ENCODE data around the gene DENND1A.

Gene DENND1A

DNA sequence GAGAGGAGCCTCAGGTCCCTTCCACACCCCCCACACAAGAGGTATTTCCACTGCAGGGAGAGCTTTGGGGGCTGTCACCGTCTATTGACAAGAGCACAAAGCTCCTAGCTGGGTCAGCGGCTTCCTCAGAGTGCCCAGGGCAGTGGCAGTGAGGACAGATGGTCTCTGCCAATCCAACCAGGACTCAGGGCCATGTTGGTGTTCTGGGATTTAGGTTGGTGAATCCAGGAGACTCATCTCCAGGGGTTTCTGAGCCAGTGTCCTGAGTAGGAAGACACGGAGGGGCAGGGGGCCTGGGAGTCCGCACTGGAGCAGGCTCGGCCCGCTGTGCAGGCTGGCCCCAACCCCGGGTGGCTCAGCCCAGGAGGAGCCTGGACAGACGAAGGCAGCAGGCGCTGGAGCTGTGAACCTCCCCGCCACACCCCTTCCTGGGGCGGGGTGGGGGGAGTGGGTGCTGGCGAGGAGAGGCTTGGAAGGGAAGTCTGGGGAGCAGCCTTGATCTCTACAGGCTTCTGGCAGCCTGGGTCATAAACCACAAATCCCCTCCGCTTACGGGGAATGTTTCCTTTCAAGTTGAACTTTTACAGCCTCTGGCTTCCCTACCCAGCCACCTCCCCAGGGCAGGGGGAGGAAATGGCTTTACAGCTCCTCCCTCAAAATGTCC lies 554.3 kb downstream of the DENND1A start:
- no peak for DNase-seq

DNA sequence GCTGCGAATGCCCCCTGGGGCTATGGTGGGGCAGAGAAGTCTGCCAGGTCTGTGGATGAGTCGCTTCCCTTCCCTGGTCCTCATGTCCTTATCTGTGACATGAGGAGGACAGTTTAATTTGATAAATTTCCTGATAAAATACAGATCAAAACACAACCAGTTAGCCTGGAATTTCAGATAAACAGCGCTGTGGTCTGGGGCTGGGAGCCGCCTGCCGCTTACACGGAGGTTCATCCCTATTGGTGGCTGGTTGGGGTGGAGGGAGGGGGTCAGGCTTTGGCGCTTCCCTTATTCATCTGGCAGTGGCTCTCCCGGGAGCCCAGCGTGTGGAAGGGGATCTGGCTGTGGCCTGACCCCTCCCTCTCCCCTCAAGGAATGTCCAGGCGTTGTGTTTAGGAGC lies 556.0 kb downstream of the DENND1A start:
- no peak for DNase-seq

DNA sequence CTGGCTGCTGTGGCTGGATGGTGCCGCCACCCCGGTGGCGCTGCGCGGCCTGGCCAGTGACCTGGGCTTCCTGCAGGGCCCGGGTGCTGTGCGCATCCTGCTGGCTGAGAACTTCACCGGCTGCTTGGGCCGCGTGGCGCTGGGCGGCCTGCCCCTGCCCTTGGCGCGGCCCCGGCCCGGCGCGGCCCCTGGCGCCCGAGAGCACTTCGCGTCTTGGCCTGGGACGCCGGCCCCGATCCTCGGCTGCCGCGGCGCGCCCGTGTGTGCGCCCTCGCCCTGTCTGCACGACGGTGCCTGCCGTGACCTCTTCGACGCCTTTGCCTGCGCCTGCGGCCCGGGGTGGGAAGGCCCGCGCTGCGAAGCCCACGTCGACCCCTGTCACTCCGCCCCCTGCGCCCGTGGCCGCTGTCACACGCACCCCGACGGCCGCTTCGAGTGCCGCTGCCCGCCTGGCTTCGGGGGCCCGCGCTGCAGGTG lies 556.4 kb downstream of the DENND1A start:
- DNase-seq = no peak

DNA sequence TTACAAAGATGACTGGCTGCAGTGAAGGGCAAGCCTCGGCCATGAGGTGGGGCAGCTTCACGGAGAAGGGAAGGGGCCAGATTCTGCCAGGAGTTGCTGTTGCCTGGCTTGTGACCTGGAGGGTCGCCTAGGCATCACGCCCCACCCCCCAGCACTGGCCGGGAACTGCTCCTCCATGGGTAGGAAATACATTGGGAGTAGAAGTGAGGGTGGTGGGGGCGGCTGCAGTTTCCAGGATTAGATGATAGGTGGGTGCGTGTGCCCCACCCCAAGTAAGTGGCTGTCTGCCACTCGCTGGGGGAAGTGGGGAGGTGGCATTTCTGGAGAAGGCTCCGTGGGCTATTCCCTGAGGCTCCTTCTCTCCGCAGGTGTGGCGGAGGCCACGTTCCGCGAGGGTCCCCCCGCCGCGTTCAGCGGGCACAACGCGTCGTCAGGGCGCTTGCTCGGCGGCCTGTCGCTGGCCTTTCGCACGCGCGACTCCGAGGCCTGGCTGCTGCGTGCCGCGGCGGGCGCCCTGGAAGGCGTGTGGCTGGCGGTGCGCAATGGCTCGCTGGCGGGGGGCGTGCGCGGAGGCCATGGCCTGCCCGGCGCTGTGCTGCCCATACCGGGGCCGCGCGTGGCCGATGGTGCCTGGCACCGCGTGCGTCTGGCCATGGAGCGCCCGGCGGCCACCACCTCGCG lies 557.0 kb downstream of the DENND1A start:
- DNase-seq = no peak

DNA sequence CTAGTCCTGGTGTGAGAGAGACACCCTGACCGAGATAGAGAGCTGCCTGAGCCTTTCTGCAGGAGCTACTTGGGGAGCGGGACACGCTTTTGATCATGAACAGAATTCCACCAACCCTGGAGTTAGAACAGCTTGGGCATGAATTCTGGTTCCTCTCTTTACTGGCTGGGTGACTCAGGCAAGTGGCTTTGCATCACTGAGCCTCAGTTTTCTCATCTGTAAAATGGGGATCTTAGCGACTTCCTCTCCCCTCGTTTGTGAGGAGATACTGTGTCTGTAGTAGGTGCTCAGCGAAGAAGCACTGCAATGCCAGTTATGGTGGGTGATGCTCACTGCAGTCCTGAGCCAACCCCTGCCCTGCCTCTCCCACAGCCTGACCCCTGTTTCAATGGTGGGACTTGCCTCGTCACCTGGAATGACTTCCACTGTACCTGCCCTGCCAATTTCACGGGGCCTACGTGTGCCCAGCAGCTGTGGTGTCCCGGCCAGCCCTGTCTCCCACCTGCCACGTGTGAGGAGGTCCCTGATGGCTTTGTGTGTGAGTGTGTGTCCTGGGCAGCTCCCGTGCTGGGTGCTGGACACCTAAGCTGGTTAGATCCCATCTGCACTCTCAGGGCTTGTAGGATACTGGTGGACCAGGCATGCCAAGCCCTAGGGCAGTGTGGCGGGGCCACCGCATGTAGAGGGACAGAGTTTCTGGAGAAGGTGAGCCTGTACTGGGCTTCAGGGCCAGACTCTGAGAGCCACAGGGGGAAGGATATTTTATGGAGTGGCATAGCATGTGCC lies 557.9 kb downstream of the DENND1A start:
- no peak for DNase-seq

DNA sequence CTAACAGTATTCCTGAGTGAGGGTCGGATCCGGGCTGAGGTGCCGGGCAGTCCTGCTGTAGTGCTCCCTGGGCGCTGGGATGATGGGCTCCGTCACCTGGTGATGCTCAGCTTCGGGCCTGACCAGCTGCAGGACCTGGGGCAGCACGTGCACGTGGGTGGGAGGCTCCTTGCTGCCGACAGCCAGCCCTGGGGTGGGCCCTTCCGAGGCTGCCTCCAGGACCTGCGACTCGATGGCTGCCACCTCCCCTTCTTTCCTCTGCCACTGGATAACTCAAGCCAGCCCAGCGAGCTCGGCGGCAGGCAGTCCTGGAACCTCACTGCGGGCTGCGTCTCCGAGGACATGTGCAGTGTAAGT lies 558.7 kb downstream of the DENND1A start:
- DNase-seq = no peak

DNA sequence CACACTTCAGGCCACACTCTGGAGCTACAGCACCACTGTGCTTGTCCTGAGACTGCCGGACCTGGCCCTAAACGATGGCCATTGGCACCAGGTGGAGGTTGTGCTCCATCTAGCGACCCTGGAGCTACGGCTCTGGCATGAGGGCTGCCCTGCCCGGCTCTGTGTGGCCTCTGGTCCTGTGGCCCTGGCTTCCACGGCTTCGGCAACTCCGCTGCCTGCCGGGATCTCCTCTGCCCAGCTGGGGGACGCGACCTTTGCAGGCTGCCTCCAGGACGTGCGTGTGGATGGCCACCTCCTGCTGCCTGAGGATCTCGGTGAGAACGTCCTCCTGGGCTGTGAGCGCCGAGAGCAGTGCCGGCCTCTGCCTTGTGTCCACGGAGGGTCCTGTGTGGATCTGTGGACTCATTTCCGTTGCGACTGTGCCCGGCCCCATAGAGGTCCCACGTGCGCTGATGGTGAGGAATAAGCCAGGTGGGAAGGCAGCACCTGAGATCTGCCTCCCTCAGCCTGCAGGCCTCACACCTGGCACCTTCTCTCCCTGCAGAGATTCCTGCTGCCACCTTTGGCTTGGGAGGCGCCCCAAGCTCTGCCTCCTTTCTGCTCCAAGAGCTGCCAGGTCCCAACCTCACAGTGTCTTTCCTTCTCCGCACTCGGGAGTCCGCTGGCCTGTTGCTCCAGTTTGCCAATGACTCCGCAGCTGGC lies 559.2 kb downstream of the DENND1A start:
- no peak for DNase-seq

DNA sequence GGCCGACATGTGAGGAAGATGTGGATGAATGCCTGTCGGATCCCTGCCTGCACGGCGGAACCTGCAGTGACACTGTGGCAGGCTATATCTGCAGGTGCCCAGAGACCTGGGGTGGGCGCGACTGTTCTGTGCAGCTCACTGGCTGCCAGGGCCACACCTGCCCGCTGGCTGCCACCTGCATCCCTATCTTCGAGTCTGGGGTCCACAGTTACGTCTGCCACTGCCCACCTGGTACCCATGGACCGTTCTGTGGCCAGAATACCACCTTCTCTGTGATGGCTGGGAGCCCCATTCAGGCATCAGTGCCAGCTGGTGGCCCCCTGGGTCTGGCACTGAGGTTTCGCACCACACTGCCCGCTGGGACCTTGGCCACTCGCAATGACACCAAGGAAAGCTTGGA lies 559.8 kb downstream of the DENND1A start:
- DNase-seq = no peak

DNA sequence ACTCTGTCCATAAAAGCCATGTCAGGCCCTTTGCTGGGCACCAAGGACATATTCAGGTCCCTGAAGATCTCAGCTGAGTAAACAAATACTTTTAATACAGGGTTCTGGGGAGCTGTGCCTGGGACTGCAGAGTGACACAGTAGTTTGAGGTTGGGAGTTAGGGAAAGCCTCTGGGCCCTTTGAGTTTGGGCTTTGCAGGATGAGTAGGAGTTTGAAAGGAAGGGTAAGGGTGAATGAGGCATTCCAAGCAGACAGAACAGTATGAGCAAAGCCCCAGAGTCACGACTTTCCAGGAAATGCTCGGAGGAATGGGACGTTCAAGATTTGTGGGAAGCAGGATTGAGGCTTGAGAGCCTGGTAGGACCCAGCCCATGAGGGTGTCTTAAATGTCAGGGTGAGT lies 560.6 kb downstream of the DENND1A start:
- DNase-seq = no peak

DNA sequence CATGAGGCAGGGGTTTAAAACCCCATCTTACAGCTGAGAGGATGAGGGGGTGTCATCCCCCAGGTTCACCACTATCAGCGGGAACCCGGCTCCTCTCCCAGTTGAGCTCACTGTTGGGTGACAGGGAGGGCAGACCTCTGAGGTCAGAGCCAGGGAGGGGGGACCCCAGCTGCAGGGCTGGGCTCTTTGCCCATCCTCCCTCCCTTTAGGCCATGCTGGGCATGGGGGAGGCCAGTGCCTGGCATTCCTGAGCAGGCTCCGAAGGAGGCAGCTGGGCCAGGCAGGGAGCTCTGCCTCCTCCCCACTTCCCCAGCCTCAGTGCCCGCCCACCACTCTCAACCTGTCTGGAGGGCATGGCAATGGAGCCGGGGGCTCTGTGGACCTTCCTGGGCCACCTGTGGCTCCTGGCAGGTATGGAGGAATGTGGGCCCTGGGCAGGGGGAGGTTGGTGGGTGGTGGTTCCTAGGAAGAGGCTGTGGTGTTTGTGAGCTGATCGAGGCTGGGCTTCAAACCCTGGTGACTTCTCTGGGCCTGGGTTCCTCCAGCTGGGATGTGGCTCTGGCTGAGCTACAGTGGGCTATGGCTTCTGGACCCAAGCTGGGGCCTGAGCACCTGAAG lies 561.3 kb downstream of the DENND1A start:
- DNase-seq = no peak

DNA sequence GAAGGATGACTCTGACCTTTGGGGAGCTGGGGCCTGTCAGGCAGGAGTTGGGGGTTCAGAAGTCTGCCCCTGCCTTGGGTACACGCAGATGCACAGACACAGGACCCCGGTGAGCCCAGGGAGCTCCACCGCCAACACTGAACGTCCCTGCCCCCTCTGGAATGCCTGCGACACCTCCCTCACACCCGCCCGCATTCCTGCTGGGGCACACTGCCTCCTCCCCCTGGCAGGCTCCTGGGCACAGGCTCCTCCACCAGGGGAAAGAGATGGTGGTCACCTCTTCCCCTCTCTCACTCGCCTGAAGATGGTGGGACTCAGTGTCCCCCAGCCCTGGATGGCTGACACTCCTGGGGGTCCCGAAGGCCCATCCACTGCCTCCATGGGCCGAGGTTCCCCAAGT lies 561.9 kb downstream of the DENND1A start:
- DNase-seq = no peak

DNA sequence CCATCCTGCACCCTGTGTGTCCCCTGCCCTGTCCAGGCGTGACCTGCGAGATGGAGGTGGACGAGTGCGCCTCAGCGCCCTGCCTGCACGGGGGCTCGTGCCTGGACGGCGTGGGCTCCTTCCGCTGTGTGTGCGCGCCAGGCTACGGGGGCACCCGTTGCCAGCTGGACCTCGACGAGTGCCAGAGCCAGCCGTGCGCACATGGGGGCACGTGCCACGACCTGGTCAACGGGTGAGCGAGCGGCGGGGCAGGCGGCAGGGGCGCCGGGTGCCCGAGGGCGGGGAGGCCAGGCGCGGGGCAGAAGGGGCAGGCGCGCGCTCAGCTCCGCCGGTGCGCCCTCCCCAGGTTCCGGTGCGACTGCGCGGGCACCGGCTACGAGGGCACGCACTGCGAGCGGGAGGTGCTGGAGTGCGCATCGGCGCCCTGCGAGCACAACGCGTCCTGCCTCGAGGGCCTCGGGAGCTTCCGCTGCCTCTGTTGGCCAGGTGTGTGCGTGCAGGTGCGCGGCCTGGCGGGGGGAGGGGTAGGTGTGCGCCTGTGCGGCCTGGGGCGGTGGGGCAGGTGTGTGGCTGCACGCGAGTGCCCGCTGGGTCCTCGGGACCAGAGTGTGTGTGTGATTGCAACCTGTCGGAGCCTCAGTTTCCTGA lies 563.9 kb downstream of the DENND1A start:
- DNase-seq = no peak

DNA sequence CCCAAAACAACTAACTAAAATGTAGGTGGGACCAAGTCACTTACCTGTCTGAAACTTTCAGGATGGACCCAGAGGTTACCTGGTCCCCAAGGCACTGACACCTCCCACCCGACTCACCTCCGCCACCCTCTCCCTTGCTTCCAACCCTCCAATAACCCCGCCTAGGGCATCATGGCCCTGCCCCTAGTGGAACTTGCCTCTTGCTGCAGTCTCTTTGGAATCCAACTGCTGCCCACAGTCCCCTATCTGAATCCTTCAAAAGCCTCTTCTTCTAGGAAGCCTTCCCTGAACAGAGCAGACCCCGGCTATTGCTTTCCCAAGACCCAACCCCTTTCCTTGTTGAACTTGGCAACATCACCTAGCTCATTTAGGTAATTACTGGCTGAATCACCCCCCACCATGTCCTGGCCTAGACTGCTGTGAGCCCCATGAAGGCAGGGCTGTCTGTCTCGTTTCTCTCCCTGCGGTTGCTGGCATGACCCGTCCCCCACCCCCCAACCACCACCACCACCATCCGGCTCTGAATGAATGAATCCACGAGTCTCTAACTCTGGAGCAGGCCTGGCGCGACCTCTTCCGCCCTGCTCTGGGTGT lies 564.5 kb downstream of the DENND1A start:
- DNase-seq = no peak

DNA sequence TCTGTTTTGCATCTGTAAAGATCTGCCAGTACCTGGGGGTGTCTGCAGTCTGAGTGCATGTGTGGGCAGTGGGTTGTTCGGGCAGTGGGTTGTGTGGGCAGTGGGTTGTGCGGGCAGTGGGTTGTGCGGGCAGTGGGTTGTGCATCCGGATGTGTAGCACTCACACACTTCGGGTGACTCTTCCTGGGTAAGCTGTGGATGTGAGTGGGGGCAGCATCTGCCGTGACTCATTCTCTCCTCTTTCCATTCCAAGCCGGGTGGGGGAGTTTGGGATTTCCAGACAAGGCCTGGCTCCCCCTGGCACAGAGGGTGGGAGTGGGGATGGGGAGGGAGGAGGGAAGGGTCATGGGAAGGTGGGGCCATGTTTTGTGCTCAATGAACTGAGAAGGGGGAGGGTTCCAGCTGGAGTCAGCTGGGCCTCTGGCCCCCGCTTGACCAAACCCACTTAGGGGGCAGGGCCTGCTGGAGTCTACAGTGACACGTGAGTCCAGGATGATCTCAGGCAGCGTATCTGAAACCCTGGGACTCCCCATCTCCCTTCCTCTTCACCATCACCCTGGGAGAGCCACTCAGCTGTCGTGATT lies 565.6 kb downstream of the DENND1A start:
- DNase-seq = no peak

DNA sequence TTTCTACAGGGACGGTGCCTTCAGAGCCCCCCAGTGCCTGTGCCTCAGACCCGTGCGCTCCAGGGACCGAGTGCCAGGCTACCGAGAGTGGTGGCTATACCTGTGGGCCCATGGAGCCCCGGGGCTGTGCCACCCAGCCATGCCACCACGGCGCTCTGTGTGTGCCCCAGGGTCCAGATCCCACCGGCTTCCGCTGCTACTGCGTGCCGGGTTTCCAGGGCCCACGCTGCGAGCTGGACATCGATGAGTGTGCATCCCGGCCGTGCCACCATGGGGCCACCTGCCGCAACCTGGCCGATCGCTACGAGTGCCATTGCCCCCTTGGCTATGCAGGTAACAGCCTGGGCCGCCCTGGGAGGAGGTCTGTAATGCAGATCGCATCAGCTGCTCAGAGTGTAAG lies 567.1 kb downstream of the DENND1A start:
- DNase-seq = no peak

DNA sequence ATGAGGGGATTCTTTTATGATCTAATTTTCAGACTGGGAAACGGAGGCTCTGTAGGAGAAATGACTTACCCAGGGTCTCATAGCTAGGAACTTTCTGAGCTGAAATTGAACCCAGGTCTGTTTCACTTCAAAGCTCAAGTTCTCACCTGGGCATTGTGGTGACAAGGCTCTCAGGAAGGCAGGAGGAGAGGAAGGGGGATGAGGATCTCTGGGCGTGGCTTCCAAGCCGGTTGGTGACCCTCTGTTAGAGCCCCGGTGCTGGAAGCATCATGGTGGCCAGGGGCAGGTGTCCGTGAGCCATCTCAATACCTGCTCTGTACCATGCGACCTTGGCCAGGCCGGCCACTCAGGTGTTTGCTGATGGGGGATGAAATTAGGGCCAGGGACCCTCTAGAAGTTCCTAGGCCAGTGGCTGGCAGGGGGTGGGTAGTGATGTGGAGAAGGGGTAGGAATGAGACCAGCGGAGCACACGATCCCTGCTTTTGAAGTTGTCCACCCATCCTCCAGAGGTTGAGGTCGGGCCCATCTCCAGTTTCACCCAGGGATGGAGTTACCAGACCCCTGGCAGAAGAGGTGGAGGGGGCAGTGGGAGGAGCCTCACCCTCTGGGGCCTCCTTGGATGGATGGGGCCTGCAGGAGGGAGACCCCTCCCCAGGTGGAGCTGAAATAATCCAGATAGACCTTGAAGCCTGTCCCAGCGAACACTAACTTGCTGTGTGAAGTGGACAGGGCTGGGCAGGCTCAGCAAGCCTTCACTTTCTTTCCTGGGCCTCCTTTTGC lies 568.0 kb downstream of the DENND1A start:
- DNase-seq = no peak

DNA sequence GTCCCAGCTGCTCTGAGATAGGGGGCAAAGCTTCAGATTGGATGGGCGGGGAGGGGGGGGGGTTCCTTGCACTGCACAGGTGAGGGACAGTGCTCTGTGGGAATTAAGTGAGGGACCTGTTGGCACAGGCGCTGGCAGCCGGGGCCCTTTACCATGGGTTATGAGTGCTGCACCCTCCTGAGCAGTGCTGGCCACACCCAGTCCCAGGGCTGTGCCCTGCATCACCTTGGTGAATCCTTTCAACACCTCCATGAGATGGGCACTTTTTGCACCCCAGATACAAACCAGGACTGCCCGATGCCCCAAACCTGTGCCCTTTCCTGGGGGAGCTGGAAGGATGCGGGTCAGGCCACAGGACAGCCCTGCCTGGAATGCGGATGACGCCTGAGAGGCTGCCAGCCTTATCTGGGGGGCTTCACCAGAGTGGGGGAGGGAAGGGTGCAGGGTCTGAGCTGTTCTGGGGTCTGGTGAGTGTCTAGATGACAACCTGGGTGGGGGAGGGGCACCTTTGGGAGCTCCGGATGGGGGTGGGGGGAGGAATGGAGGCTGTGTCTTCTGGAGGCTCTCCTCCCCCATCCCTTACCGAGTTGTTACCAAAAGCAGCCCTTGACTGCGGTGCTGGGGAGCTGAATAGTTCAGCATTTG lies 568.7 kb downstream of the DENND1A start:
- DNase-seq = no peak

DNA sequence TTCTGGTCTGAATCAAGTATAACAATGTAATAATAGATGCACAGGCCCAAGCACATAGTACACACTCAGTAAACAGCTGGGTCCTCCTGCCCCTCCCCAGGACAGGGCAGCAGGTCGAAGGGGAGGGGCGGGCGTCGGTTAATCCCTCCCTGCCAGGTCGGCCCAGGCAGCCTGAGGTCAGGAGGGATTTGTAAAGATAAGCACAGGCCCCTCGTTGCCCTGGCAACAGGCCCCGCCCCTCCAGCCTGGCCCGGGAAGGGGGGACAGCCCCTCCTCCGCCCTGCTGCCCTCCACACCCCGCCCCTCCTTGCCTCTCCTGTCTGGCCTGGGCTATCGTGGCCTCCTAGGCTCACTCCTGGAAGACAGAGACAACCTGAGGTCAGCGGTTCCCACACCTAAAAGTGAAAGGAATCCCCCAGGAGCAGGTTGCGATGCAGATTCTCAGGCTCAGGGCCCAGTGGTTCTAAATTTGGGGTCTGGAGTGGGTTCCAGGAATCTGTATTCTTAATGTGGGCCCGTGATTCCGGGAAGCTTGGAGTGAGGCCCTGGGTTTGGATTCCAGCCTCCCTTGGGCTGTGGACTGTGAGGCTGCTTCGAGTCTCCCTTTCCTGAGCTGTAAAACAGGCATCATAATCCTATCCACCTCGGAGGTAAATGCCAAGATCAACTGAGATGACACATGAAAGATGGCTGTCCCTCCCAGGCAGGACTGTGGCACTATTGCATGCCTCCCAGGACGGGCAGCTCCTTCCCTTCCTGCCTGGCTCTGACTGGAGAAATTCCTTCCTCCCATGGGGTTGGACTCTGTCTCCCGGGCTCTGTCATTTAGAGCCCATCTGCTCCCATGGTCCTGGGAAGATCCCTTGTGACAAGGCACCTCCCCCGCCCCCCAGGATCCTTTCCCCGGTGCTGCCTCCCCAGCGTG lies 569.5 kb downstream of the DENND1A start:
- DNase-seq = peak; percentile 70

DNA sequence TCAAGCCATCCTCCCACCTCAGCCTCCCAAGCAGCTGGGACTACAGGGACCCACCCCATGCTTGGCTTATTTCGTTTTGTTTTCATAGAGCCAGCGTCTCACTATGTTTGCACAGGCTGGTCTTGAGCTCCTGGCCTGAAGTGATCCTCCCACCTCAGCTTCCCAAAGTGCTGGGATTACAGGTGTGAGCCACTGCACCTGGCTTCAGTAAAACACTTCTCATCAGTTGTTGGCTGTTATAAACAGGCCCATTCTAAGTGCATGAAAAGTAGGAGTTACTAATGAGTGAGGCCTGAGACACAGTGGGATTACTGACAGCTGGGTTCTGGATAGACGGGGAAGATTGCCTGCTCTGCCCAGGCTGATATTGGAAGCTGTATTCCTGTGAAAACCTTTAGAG lies 570.4 kb downstream of the DENND1A start:
- DNase-seq = no peak

All from activated CD8-positive, alpha-beta memory T cell treated with anti-CD3 and anti-CD28 coated beads for 24 hours (primary cell).